Endothelial cell (in vitro differentiated cells): Measurements from ENCODE around the gene SLF2. TPM values are rescaled to one million over a fixed set of nuclear protein-coding genes. Genes with fewer than 3 reads are reported as not detected.

Source experiments
- DNase-seq: peaks from one replicate; pipeline ENCODE4 v3.0.0; 2021; ENCODE audit warnings: low spot score
- H3K27ac Mint-ChIP-seq: one replicate; pipeline ENCODE4 v1.8.0; 2021; ENCODE audit warnings: mixed read lengths, inconsistent platforms; ENCODE audit not compliant: unreplicated experiment
- H3K27me3 Mint-ChIP-seq: one replicate; pipeline ENCODE4 v1.8.0; 2021; ENCODE audit warnings: mild to moderate bottlenecking, moderate library complexity, mixed read lengths, inconsistent platforms; ENCODE audit not compliant: unreplicated experiment
- H3K36me3 Mint-ChIP-seq: one replicate; pipeline ENCODE4 v1.8.0; 2021; ENCODE audit warnings: mild to moderate bottlenecking, low read depth, mixed read lengths, inconsistent platforms; ENCODE audit not compliant: unreplicated experiment
- H3K4me1 Mint-ChIP-seq: one replicate; pipeline ENCODE4 v1.8.0; 2021; ENCODE audit warnings: mild to moderate bottlenecking, mixed read lengths, inconsistent platforms; ENCODE audit not compliant: unreplicated experiment
- H3K4me3 Mint-ChIP-seq: one replicate; pipeline ENCODE4 v1.8.0; 2021; ENCODE audit warnings: mild to moderate bottlenecking, mixed read lengths, inconsistent platforms; ENCODE audit not compliant: unreplicated experiment
- H3K9me3 Mint-ChIP-seq: one replicate; pipeline ENCODE4 v1.8.0; 2021; ENCODE audit warnings: mixed read lengths, inconsistent platforms; ENCODE audit not compliant: unreplicated experiment
- CTCF ChIP-seq: fragments of 200-600 bp; sonication (generic); IDR thresholded peaks from one replicate; pipeline ENCODE4 v1.5.0; 2021; ENCODE audit warnings: antibody characterized with exemption; ENCODE audit not compliant: unreplicated experiment
- total RNA-seq: library from RNA; stranded (reverse); fragmentation: NEBNext Ultra II Directional; extraction: Animal tissue kit (Norgen Biotek cat#: 25700); gene quantifications from one replicate; pipeline ENCODE4 v1.2.1, GENCODE V29; 2021; ENCODE audit not compliant: unreplicated experiment

SLF2 gene
- total RNA-seq, 1 donor from 2014 or later: 31.2 TPM

DNA sequence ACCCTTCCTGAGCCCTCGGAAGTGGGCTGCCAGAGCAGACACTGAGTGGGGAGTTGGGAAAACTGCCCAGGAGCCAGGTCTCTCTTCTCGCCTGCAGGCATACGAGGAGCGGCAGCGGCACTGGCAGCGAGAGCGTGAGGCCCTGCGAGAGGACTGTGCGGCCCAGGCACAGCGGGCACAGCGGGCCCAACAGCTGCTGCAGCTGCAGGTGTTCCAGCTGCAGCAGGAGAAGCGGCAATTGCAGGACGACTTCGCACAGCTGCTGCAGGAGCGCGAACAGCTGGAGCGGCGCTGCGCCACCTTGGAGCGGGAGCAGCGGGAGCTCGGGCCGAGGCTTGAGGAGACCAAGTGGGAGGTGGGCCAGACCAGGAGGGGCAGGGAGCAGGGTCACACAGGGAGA is 92.6 kb downstream of the SLF2 start:
- peaks cover 12% of the 10 kb centered on the region for H3K36me3 Mint-ChIP-seq
- no peak for DNase-seq
- no peak overlapping the region for H3K27ac Mint-ChIP-seq
- H3K4me3 Mint-ChIP-seq: no peak overlapping the region
- TF ChIP-seq CTCF: no peak
- H3K4me1 Mint-ChIP-seq: peaks cover 7% of the 10 kb centered on the region
- H3K27me3 Mint-ChIP-seq: peaks cover 6% of the 10 kb centered on the region
- no peaks in the 10 kb centered on the region for H3K9me3 Mint-ChIP-seq

DNA sequence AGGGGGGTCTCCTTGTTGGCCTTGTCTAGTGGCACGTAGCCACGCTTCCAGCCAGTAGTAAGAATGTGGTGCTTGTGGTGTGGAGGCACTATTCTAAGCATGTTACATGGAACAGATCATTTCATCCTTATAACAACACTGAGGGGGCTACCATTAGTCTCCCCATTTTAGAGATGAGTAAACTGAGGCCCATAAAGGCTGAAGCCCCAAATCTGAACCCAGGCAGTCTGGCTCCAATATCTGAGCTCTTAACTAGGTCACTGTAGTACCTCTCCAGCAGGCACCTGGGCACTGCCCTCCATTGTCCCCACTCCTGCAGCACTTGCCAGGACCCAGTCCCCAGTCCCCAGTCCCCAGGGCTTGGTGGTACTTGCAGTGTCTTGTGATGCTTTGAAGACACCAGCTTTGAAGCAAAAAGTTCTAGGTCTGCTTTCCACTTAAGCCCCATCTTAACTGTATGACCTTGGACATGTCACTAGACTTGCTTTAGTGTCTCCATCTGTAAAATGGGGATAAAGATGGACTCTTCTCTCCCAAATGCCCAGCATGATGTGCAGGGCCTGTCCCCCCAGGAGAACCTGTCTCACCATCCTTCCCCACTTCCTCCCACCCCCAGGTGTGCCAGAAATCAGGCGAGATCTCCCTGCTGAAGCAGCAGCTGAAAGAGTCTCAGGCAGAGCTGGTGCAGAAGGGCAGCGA is 93.3 kb downstream of the SLF2 start:
- no peak overlapping the region for H3K4me3 Mint-ChIP-seq
- no peaks in the 10 kb centered on the region for H3K9me3 Mint-ChIP-seq
- peaks cover 3% of the 10 kb centered on the region for H3K4me1 Mint-ChIP-seq
- no peak for DNase-seq
- peaks cover 5% of the 10 kb centered on the region for H3K27me3 Mint-ChIP-seq
- H3K27ac Mint-ChIP-seq: no peak overlapping the region
- peaks cover 10% of the 10 kb centered on the region for H3K36me3 Mint-ChIP-seq
- no peak for TF ChIP-seq CTCF

- H3K4me1 Mint-ChIP-seq: no peaks in the 10 kb centered on the region
- DNase-seq: no peak
- H3K27ac Mint-ChIP-seq: no peak overlapping the region
- H3K36me3 Mint-ChIP-seq: peaks cover 7% of the 10 kb centered on the region
- H3K4me3 Mint-ChIP-seq: no peak overlapping the region
- no peaks in the 10 kb centered on the region for H3K9me3 Mint-ChIP-seq
- H3K27me3 Mint-ChIP-seq: peaks cover 3% of the 10 kb centered on the region
- no peak for TF ChIP-seq CTCF
Measured at GRCh38 chr10:101006593-101007098, 93.9 kb downstream of the SLF2 start.

GRCh38 chr10:101007099-101007711 is 94.4 kb downstream of the SLF2 start:
- no peak for DNase-seq
- H3K4me1 Mint-ChIP-seq: no peaks in the 10 kb centered on the region
- H3K4me3 Mint-ChIP-seq: no peak overlapping the region
- H3K9me3 Mint-ChIP-seq: no peaks in the 10 kb centered on the region
- H3K27me3 Mint-ChIP-seq: peaks cover 3% of the 10 kb centered on the region
- peaks cover 7% of the 10 kb centered on the region for H3K36me3 Mint-ChIP-seq
- no peak for TF ChIP-seq CTCF
- no peak overlapping the region for H3K27ac Mint-ChIP-seq
